ENCODE measurements around the gene PPEF2.
"Not testable (repeated sequence)": the region's sequence is repeated elsewhere in the genome, so short reads cannot be mapped to it uniquely, and the experiment has no call there.

Gene PPEF2

DNA sequence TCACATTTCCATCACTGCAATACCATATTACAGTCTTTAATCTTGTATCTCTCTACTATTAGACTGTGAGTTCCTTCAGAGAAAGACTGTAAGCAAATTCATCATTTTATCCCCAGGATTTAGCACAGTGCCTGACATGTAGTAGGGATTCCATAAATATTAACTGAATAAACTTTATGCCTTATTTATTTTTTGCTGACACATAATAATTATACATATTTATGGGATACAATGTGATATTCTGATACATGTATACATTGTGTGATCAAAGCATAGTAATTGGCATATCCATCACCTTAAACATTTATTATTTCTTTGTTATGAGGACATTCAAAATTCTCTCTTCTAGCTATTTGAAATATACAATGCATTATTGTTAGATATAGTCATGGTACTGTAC is 3.7 kb downstream of the PPEF2 start:
- no peak for DNase-seq (ENCODE audit: low read depth in 2 of 2, low spot score in 1 of 2)

DNA sequence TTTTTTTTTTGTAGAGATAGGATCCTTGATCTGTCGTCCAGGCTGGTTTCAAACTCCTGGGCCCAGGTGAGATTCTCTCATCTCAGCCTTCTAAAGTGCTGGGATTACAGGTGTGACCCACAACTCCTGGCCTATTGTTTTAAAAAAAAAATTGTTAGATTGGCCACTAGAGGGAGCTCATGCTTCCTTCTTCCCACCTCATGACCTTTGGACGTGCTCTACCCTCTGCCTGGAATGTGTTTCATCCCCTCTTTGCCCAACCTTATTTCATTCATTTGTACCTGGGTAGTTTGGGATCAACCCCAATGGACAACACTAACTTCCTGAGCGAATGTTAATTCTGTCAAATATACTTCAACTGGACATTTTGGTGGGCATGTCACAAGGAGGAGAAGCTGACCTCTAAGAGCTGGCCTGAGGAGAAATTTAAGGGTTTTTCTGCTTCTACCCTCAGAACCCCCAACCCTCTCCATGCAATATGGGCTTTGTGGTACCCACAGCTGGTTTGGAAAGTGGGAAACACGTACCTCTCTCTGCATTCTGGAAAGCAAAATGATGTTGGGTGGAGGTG is 6.4 kb downstream of the PPEF2 start:
- DNase-seq (ENCODE audit: low read depth in 2 of 2, low spot score in 1 of 2) = no peak

DNA sequence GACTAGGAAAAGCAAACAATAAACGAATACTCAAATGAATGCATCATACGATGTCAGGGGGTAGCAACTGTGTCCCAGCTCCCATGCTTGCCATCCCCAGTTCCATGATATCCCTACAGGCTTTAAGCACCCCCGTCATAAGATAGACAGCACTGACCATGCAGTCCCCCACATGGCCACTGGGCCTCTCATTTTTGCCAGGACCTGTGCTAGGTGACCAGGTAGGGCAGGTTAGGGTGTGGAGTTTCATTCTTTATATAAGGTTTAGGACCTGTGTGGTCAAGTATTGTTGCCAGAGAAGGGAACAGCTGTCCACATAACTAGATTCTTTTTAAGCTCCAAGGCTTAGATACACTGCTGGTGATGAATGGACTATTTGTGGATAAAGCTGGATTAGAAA is 9.7 kb downstream of the PPEF2 start:
- DNase-seq (ENCODE audit: low read depth in 2 of 2, low spot score in 1 of 2) = no peak

DNA sequence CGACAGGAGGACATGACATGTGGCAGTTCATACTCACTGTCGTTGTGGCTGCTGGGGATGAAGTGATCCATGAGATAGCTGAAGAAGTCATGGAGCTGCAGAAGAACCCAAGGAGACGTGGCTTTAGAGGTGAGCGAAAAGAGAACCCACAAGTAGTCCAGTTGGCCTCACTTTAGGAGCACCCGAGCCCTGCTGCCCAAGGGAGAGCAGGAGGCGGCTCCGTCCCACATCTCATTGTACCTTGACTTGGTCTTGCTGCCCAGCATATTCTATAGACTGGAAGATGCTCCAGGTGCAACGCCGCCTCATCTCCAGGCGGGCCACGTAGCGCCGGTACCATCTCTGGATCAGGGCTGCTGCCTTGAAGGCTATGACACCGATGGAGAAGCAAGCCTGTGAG is 10.6 kb downstream of the PPEF2 start:
- DNase-seq (ENCODE audit: low read depth in 2 of 2, low spot score in 1 of 2) = no peak

DNA sequence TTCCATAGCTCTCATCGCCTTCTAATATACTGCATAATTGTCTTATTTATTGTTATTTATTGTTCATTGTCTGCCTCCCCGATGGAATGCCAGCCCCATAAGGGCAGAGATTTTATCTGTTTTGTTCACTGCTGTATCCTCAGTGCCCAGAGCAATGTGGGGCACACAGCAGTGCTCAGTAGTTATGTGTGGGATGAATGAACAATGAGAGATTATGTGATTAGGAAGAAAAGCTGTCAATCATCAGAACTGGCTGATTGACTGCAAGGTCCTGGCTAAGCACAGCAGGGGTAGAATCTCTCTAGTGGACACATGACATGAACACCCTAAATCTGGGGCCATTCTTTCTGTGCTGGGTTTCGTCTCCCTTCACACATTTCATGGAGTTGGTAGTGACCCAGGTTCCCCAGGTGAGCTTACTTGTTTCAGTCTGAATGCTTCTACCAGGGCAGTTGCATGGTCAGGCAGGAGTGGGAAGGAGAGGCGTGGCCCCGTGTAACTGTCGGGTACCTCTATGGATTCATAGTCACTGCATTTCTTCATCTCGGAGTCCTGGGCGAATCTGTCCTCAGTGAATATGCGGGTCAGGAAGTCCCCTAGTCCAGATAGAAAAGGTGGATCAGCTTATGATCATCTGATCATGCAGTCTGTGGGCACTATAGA is 12.6 kb downstream of the PPEF2 start:
- DNase-seq (ENCODE audit: low read depth in 2 of 2, low spot score in 1 of 2) = no peak

DNA sequence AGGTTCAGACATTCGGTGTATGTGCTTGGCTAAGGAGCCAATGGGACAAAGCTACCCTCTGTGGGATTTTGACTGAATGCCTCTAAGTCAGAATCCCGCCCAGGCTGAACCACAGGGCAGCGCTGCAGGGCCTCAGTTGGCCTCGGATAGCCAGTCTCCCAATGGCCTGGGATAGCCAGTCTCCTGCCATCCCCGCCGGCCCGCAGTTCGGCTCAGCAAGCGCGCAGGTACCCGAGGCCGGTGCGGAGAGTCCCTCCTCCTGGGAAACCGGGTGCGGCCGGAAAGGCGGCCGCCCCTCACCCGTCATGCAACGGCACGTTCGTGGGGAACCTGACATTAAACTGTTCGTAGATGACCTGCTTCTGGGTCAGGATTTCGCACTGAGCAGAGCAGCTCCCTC is 16.1 kb downstream of the PPEF2 start:
- DNase-seq (ENCODE audit: low read depth in 2 of 2, low spot score in 1 of 2) = no peak

DNA sequence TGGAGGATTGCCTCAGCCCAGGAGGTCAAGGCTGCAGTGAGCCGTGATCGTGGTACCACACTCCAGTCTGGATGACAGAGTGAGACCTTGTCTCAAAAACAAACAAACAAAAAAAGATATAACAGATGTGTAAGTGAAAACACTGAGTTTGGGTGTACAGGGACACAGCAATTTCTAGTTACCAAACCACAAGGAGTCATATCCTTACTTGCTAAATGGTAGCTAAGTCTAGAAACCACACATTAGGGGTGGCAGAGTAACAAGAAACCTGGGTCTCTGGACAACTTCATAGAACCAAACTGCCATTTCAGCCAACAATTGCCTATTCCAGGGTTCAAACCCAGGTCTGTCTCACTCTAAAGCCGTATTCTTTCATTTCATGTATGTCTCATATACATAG is 20.8 kb downstream of the PPEF2 start:
- DNase-seq (ENCODE audit: low read depth in 2 of 2, low spot score in 1 of 2) = no peak

DNA sequence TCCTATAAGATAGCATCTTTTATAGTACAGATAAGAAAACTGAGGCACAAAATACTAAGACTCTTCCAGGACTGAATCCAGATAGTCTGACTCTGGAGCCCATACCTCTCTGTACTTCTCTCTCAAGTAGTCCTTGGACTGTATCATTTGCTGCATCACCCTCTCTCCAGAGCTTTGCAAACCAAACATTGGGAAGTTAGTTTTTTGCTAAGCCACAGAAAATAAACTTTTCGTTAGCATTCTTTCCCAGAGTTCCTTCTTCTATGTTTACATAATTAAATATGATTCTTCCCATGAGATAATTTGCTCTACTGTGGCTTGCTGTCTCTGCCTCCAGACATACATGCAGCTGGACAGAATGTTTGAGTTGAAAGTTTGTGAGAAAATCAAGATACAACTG is 22.0 kb downstream of the PPEF2 start:
- DNase-seq (ENCODE audit: low read depth in 2 of 2, low spot score in 1 of 2) = no peak

DNA sequence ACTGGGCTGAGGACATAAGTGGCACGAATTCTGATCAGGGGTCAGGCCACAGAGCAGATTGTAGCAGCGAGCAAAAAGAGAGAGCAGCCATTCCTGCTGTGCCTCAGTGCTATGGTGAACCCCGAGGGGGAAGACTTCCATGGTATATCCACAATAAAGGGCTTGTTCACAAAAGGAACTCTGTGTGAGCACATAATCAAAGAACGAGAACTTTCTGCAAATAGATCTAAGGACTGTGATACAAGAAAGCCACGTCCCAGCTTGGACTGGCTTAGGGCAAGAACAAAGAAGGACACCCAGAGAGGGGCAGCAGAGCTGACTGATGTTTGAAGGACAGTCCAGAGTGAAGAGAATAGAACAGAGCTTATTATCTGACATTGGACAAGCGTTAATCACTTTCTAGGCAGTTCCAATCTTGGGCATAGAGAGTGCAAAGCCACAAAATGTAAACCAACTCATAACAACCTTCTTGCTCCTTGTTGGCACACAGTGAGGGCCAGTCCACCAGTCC is 24.0 kb downstream of the PPEF2 start:
- DNase-seq (ENCODE audit: low read depth in 2 of 2, low spot score in 1 of 2) = no peak

DNA sequence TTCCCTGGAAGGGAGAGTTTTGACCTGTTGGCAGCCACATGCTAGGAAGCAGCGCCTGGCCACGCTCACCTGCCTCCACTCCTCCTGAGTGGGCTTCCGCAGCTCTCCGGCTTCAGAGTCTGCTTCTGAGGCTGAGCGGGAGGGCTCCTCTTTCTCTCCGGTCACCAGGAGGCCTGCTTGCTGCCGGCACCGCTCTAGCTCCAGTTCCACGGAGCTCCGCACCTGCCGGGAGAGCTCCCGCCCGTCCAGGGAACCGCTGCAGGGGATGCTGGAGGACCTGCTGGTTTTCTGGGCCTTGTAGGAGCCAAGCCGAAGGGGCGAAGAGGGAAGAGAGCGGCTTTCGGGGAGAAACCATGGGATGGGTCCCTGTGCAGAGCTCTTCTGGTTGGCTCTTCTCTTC is 26.0 kb downstream of the PPEF2 start:
- DNase-seq (ENCODE audit: low read depth in 2 of 2, low spot score in 1 of 2) = no peak

DNA sequence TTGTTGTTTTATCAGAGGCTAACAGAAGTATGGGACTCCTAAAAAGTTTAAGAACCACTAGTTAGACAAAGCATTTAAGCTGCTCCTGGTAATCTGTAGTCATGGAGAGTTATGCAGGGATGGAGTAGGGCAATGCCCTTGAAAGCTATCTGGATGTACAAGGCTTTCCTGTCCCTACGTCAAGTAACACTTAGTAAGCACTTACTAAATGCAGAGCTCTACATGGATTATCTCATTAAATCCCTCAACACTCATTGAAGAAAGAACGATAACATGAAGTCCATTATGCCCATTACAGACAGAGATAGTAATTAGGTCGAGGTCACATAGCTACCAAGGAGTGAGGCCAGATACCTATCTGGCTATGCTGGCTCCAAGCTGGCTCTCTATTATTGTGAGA is 33.2 kb downstream of the PPEF2 start:
- DNase-seq (ENCODE audit: low read depth in 2 of 2, low spot score in 1 of 2) = no peak

DNA sequence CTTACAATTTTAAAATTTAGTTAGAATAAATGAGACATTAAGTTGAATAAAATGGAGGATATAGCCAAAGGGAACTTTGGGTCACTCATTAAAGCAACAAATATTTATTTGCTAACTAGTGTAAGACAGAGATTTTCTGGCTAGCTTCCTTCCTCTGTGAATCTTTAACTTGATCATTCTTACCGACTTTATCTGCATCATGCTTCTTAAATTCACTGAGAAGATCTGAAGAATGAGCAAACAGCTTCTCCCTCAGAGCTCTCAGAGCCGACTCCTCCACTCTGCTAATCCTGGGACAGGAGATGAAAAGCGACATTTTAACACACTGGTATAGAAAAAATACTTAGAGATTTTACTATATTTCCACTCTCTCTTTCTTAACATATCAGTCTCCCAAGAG is 35.1 kb downstream of the PPEF2 start:
- no peak for DNase-seq (ENCODE audit: low read depth in 2 of 2, low spot score in 1 of 2)

DNA sequence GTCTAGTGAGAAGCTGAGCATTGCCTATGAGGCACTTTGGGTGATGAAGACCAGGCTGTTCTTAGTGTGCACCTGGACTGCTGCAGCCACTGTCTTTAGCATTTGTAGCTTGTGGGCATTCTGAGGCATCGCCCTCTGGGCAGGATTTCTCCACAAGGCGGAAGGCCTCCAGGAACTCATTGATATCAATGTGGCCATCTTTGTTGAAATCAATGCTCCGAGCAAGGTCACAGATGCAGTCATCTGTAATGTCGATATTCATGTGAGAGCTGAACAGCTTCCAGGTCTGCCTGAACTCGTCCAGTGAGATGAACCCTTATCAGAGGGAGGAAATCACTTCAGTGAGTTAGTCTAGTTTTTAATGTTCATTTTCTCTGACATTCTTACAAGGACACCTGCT is 41.6 kb downstream of the PPEF2 start:
- no peak for DNase-seq (ENCODE audit: low read depth in 2 of 2, low spot score in 1 of 2)

DNA sequence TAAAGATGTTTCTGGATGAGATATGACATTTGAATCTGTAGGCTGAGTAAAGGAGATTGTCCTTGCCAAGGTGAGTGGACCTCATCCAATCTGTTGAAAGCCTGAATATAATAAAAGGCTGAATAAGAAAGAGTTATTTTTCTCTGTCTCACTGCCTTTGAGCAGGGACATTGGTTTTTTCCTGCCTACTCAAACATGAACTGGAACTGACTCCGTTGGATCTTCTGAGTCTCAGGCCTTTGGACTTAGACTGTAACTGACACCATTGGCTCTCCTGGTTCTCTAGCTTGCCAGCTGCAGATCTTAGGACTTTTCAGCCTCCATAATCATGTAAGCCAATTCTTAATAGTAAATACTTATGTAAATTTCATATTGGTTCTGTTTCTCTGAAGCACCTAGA is 43.5 kb downstream of the PPEF2 start:
- DNase-seq (ENCODE audit: low read depth in 2 of 2, low spot score in 1 of 2) = no peak

DNA sequence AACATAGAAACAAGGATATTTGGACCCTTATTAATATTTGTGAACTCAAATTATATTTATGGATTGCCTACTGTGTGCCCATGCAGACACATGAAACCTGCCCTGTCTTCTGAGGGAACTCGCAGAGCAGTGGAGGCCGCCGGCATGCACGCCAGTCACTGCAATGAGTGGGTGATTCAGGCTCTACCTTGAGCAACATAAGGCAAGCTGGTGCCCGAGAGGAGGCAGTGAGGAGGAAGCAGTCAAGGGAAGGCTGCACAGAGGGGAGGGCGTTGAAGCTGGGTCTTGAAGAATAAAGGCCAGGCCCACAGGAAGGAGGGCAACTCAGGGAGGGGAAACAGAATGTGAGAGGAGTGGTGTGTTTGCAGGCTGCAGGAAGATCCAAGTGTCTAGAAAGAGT is 52.8 kb downstream of the PPEF2 start:
- no peak for DNase-seq (ENCODE audit: low read depth in 2 of 2, low spot score in 1 of 2)

DNA sequence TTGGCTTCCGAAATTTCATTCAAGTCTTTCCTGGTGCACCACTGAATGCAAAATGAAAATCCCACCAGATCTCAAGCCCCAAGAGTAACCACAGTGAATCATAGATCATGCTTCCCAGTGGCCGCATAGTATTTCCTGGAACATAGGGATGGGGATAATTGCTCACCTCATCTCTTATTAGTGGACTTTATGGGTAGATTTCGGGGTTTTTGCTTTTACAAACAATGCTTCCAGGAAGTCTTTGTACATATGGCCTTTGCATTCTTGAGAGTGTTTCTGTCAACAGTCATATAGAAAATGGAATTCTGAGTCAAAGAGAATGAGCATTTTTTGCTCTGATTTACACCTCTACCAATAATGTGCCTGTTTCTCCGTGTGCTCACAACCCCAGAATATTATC is 53.4 kb downstream of the PPEF2 start:
- no peak for DNase-seq (ENCODE audit: low read depth in 2 of 2, low spot score in 1 of 2)

DNA sequence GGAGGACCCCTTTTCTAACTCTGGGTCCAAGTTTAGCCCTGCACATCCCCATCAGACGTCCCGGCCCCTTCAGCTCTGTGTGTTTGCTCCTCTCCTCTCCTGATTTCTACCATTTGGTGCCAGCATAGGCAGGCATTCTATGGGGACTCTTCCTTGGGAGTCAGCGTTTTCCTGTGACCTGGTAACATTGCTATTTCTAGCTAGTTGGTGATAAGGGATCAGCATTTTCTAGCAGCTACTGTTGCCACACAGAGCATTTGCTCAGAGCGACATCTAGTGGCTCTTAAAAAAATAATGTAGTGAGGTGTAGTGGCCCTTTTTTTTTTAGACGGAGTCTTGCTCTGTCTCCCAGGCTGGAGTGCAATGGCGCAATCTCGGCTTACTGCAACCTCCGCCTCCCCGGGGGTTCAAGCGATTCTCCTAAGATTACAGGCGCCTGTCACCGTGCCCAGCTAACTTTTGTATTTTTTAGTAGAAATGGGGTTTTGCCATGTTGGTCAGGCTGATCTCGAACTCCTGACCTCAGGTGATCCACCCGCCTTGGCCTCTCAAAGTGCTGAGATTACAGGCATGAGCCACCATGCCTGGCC is 54.0 kb downstream of the PPEF2 start:
- not testable (repeated sequence) for DNase-seq (ENCODE audit: low read depth in 2 of 2, low spot score in 1 of 2)

DNA sequence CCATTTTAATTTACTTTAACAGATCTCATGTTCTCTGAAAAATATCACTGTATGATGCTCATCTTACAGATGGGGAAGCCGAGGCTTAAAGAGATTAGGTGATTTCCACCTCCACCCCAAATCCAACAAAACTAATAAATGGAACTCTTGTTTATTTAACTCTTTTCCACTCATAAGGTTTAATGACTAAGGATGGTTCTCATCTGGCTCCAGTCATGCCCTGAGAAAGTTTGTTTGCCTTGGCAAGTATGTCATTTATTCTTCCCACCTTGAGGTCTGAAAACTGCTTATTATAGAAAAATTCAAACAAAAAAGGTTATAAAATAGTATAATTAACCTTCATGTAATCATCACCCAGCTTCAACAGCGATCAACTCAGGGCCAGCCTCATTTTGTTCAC is 56.3 kb downstream of the PPEF2 start:
- DNase-seq (ENCODE audit: low read depth in 2 of 2, low spot score in 1 of 2) = no peak

DNA sequence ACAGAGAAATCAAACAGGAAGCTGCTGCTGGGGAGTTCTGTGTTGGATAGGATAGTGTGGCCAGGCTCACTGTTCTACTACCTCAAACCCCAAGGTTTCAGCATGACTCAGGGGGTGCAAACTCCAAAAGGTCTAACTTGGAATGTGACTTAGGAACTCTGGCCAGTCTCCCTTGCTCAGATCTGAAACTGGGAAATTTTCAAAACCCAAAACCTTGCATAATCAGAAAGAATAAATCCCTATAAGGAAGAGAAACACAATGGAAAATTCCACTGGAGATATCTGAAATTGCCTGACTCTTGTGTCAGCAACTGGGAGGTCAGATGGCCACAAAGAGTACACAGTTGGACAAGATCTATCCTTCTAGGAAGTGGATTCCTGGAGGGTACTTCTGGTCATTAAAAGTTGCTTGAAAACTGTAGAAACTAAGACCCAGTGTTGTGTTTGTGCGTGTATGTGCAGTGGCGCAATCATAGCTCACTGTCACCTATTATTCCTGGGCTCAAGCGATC is 58.0 kb downstream of the PPEF2 start:
- no peak for DNase-seq (ENCODE audit: low read depth in 2 of 2, low spot score in 1 of 2)

DNA sequence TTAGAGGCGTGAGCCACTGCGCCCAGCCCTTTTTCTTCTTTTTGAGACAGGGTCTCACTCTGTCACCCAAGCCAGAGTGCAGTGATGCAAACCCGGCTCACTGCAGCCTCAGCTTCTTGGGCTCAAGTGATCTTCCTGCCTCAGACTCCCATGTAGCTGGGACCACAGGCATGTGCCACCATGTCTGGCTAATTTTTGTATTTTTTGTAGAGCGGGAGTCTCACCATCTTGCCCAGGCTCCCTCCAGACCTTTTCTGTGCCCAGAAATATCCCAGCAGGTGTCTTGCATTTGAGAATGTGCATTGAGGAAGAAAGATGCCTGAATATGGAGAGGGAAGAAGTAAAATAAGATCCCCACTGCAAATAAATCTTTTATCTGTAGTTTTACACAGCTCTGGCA is 58.7 kb downstream of the PPEF2 start:
- DNase-seq (ENCODE audit: low read depth in 2 of 2, low spot score in 1 of 2) = no peak

DNA sequence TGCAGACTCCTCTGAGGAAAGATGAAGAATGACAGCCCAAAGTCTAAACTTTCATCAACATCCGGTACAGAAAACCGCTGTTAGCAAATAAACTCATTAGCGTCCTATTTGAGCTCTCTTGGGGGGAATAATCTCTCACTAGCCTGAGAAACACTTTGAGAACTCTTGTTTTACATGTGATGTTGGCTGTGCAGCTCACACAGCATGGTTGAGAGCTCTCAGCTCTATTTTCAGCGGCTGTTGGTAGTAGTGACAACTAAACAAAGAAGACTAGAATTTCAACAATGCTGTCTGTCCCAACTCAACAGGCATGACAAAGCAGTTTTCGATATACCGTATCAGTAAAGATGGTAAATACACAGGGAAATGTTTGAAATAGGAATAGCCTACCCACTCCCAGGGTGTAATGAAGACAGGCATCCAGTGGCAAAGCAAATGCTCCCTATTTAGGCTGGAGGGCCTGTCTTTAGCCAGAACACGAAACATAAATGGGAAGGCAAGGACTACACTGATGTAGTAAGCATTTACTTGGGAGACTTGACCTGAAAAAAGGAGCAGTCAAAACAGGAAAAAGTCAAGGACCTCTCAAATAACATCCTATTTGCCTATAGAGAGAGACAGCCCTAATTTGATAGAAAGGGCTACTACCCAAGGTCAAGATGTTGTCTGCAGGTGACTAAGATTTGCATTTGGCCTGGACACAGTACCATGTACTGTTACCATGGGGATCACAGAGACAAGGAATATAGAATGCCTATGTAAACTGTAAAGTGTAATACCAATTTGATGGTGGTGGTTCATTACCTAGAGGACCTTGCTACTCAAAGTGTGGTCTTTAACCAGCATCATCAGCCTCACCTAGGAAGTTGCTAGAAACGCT is 60.4 kb downstream of the PPEF2 start:
- no peak for DNase-seq (ENCODE audit: low read depth in 2 of 2, low spot score in 1 of 2)

DNA sequence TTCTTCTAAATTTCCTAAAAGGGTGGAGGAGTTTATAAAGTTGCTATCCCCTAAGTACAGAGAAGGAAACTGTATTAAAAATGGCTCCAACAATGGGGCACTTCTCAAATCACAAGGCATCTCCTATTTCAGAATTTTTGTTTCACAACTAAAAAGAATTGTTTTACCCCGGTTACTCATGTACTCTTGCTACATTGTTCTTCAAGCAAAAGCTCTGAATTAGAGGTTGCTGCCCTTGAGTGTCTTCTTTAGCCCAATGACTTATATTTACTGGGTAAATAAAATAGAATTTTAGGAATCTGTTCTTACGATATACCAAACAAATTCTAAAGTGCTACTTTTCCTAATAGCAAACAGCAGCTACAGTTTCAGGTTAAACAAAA is 67.5 kb downstream of the PPEF2 start:
- DNase-seq (ENCODE audit: low read depth in 2 of 2, low spot score in 1 of 2) = no peak
